SK-N-SH treated with all-trans-retinoic acid at 6 μM for 48 hours (cell line): ENCODE data around the gene EXTL1.

Experiments used
- ATAC-seq: fragments of 200-7000 bp; cut with Tn5 transposase; 3 replicates; pipeline ENCODE4 v1.9.1; 2020; ENCODE audit warnings: mild to moderate bottlenecking, moderate library complexity
- ARNTL ChIP-seq: fragments of 450-650 bp; formaldehyde crosslinking; IDR thresholded peaks from 2 replicates; pipeline ENCODE4 v1.5.0; 2020; ENCODE audit warnings: low read depth, mild to moderate bottlenecking, moderate library complexity, borderline replicate concordance
- BACH2 ChIP-seq: fragments of 250-450 bp; sonication (Bioruptor Pico); IDR thresholded peaks from 2 replicates; pipeline ENCODE4 v1.9.0; 2021; ENCODE audit warnings: mild to moderate bottlenecking, borderline replicate concordance
- CSDC2 ChIP-seq: fragments of 250-450 bp; sonication (Bioruptor Pico); IDR thresholded peaks from 2 replicates; pipeline ENCODE4 v1.5.0; 2020; ENCODE audit warnings: mild to moderate bottlenecking, moderate library complexity
- CSRNP3 ChIP-seq: fragments of 250-450 bp; sonication (Bioruptor Pico); IDR thresholded peaks from 2 replicates; pipeline ENCODE4 v1.5.1; 2021; ENCODE audit warnings: mild to moderate bottlenecking, moderate library complexity
- ESRRG ChIP-seq: fragments of 250-450 bp; sonication (Bioruptor Pico); IDR thresholded peaks from 2 replicates; pipeline ENCODE4 v1.6.1; 2021; ENCODE audit warnings: mild to moderate bottlenecking
- GLIS3 ChIP-seq: fragments of 250-450 bp; sonication (Bioruptor Pico); IDR thresholded peaks from 2 replicates; pipeline ENCODE4 v1.5.0; 2020; ENCODE audit warnings: mild to moderate bottlenecking, moderate library complexity
- ISL1 ChIP-seq: fragments of 250-450 bp; sonication (Bioruptor Pico); IDR thresholded peaks from 2 replicates; pipeline ENCODE4 v2.1.2; 2022; ENCODE audit warnings: mild to moderate bottlenecking, moderate library complexity
- PPARA ChIP-seq: fragments of 250-450 bp; sonication (Bioruptor Pico); IDR thresholded peaks from 2 replicates; pipeline ENCODE4 v1.5.0; 2020; ENCODE audit warnings: mild to moderate bottlenecking, borderline replicate concordance
- RARB ChIP-seq: fragments of 250-450 bp; sonication (Bioruptor Pico); IDR thresholded peaks from 2 replicates; pipeline ENCODE4 v1.8.0; 2021; ENCODE audit warnings: mild to moderate bottlenecking, moderate library complexity
- SNAI2 ChIP-seq: fragments of 250-450 bp; sonication (Bioruptor Pico); IDR thresholded peaks from 2 replicates; pipeline ENCODE4 v1.5.0; 2020; ENCODE audit warnings: mild to moderate bottlenecking, moderate library complexity
- TCF4 ChIP-seq: fragments of 250-450 bp; sonication (Bioruptor Pico); IDR thresholded peaks from 2 replicates; pipeline ENCODE4 v1.8.0; 2021; ENCODE audit warnings: mild to moderate bottlenecking, moderate library complexity, borderline replicate concordance
- TOX ChIP-seq: fragments of 250-450 bp; sonication (Bioruptor Pico); IDR thresholded peaks from 2 replicates; pipeline ENCODE4 v1.8.0; 2021; ENCODE audit warnings: mild to moderate bottlenecking, moderate library complexity, borderline replicate concordance
- TSHZ2 ChIP-seq: fragments of 250-450 bp; sonication (Bioruptor Pico); IDR thresholded peaks from 2 replicates; pipeline ENCODE4 v1.5.0; 2020; ENCODE audit warnings: mild to moderate bottlenecking, moderate library complexity
- ZC3H10 ChIP-seq: fragments of 250-450 bp; sonication (Bioruptor Pico); IDR thresholded peaks from 2 replicates; pipeline ENCODE4 v1.5.1; 2021; ENCODE audit warnings: mild to moderate bottlenecking, moderate library complexity
- ZFP3 ChIP-seq: fragments of 250-450 bp; sonication (Bioruptor Pico); IDR thresholded peaks from 2 replicates; pipeline ENCODE4 v1.5.0; 2020; ENCODE audit warnings: mild to moderate bottlenecking, moderate library complexity
- ZFP30 ChIP-seq: fragments of 450-650 bp; formaldehyde crosslinking; IDR thresholded peaks from 2 replicates; pipeline ENCODE4 v1.5.0; 2022; ENCODE audit warnings: mild to moderate bottlenecking, moderate library complexity
- ZNF565 ChIP-seq: fragments of 450-650 bp; formaldehyde crosslinking; conservative IDR thresholded peaks from 2 replicates; pipeline ENCODE4 v1.5.0; 2020; ENCODE audit warnings: low read depth, mild to moderate bottlenecking, moderate library complexity
- ZNF8 ChIP-seq: fragments of 450-650 bp; formaldehyde crosslinking; IDR thresholded peaks from 2 replicates; pipeline ENCODE4 v1.5.0; 2020; ENCODE audit warnings: mild to moderate bottlenecking, moderate library complexity
- TF ChIP-seq, protein P1 (sequence below): fragments of 250-450 bp; sonication (Bioruptor Pico); IDR thresholded peaks from 2 replicates; pipeline ENCODE4 v1.8.0; 2020; ENCODE audit warnings: mild to moderate bottlenecking, moderate library complexity, borderline replicate concordance
- TF ChIP-seq, protein P2 (sequence below): fragments of 250-450 bp; sonication (Bioruptor Pico); IDR thresholded peaks from 2 replicates; pipeline ENCODE4 v1.8.0; 2021; ENCODE audit warnings: low read depth, mild to moderate bottlenecking, moderate library complexity, borderline replicate concordance

EXTL1 gene

GRCh38 chr1:26059906-26060305, 38.3 kb downstream of the EXTL1 start:
- no peak for ATAC-seq
- no peak for TF ChIP-seq BACH2 (CRISPR knock-in tag)
- no peak for TF ChIP-seq SNAI2 (CRISPR knock-in tag)
- no peak for TF ChIP-seq ZFP3 (CRISPR knock-in tag)
- TF ChIP-seq CSRNP3 (CRISPR knock-in tag) = no peak

GRCh38 chr1:26060832-26061574, 39.4 kb downstream of the EXTL1 start:
- TF ChIP-seq ZNF565 (CRISPR knock-in tag) (no peak), RARB (no peak), ARNTL (no peak), SNAI2 (CRISPR knock-in tag) (no peak), CSRNP3 (CRISPR knock-in tag) (no peak), ZNF8 (CRISPR knock-in tag) (no peak), ZC3H10 (no peak), BACH2 (CRISPR knock-in tag) (no peak), CSDC2 (CRISPR knock-in tag) (no peak), PPARA (CRISPR knock-in tag) (no peak), ISL1 (CRISPR knock-in tag) (no peak), TOX (no peak), GLIS3 (CRISPR knock-in tag) (no peak), ZFP30 (CRISPR knock-in tag) (no peak)
- TF ChIP-seq, protein P1, sequence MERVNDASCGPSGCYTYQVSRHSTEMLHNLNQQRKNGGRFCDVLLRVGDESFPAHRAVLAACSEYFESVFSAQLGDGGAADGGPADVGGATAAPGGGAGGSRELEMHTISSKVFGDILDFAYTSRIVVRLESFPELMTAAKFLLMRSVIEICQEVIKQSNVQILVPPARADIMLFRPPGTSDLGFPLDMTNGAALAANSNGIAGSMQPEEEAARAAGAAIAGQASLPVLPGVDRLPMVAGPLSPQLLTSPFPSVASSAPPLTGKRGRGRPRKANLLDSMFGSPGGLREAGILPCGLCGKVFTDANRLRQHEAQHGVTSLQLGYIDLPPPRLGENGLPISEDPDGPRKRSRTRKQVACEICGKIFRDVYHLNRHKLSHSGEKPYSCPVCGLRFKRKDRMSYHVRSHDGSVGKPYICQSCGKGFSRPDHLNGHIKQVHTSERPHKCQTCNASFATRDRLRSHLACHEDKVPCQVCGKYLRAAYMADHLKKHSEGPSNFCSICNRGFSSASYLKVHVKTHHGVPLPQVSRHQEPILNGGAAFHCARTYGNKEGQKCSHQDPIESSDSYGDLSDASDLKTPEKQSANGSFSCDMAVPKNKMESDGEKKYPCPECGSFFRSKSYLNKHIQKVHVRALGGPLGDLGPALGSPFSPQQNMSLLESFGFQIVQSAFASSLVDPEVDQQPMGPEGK (CRISPR knock-in tag) = no peak
- TF ChIP-seq, protein P2, sequence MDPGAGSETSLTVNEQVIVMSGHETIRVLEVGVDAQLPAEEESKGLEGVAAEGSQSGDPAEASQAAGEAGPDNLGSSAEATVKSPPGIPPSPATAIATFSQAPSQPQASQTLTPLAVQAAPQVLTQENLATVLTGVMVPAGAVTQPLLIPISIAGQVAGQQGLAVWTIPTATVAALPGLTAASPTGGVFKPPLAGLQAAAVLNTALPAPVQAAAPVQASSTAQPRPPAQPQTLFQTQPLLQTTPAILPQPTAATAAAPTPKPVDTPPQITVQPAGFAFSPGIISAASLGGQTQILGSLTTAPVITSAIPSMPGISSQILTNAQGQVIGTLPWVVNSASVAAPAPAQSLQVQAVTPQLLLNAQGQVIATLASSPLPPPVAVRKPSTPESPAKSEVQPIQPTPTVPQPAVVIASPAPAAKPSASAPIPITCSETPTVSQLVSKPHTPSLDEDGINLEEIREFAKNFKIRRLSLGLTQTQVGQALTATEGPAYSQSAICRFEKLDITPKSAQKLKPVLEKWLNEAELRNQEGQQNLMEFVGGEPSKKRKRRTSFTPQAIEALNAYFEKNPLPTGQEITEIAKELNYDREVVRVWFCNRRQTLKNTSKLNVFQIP = no peak

DNA sequence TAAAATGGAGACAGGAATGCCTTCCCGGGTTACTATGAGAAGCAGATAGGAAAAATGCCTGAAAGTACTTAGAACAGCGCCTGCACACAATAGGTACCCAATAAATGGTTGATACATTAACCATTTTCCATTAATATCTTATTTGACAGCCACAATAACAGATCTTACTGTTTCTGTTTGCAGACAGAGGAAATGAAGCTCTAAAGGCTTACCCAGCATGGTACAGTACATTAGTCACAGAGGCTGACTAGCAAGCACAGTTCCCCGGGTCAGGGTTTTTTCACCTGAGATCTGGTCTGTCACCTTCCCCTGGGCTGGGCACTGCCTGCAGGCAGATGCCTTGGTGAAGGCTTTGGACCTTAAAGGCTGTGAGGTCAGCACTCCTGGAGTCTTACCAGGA, 43.0 kb downstream of the EXTL1 start:
- ATAC-seq = no peak
- TF ChIP-seq CSRNP3 (CRISPR knock-in tag) (no peak), ESRRG (CRISPR knock-in tag) (no peak), GLIS3 (CRISPR knock-in tag) (no peak), BACH2 (CRISPR knock-in tag) (no peak), ISL1 (CRISPR knock-in tag) (no peak), TSHZ2 (no peak), ZNF8 (CRISPR knock-in tag) (no peak), SNAI2 (CRISPR knock-in tag) (no peak), ARNTL (no peak), CSDC2 (CRISPR knock-in tag) (no peak), ZC3H10 (no peak), TCF4 (CRISPR knock-in tag) (no peak)

More at GRCh38 chr1:26060832-26061574, 39.4 kb downstream of the EXTL1 start:
- ATAC-seq = no peak
